PC-3 (cell line): Measurements from ENCODE around the gene SHTN1. TPM values are rescaled to one million over a fixed set of nuclear protein-coding genes. Genes with fewer than 3 reads are reported as not detected.

Source experiments
- ATAC-seq: fragments of 200-7000 bp; cut with Tn5 transposase; 2 replicates; pipeline ENCODE4 v1.9.1; 2020; ENCODE audit warnings: mild to moderate bottlenecking, moderate library complexity
- BruUV-seq: library from RNA; stranded (reverse); fragments of 400-500 nt; replicated peaks from 2 replicates; lab custom pipeline; 2021; lab: Mats Ljungman, UMichigan
- CTCF ChIA-PET: fragments of 300-600 bp; sonication (Branson Sonifier 250); formaldehyde crosslinking; loops from one replicate; lab custom pipeline; 2022; ENCODE audit warnings: antibody characterized with exemption; lab: Charles Lee
- POLR2A ChIA-PET: fragments of 300-600 bp; sonication (Branson Sonifier 250); formaldehyde crosslinking; loops from one replicate; lab custom pipeline; 2022; ENCODE audit warnings: antibody characterized with exemption; ENCODE audit not compliant: unreplicated experiment; lab: Charles Lee
- DNase-seq: peaks from one replicate; pipeline ENCODE4 v3.0.0-alpha.2; 2015
- H2AFZ ChIP-seq: fragments of 300-600 bp; sonication (generic); 2 replicates; pipeline ENCODE4 v1.6.0; 2016; ENCODE audit warnings: antibody characterized with exemption, low read length
- H3F3A ChIP-seq: fragments of 300-600 bp; sonication (generic); one replicate; pipeline ENCODE4 v1.6.0; 2017; ENCODE audit warnings: antibody characterized with exemption, low read length, control low read depth, mild to moderate bottlenecking; ENCODE audit not compliant: unreplicated experiment
- H3K27ac ChIP-seq: fragments of 300-600 bp; sonication (generic); 2 replicates; pipeline ENCODE4 v1.5.1; 2016; ENCODE audit warnings: mild to moderate bottlenecking, low read length
- H3K27me3 ChIP-seq: fragments of 300-600 bp; sonication (generic); 2 replicates; pipeline ENCODE4 v1.6.1; 2016; ENCODE audit warnings: low read length, mixed read lengths
- H3K36me3 ChIP-seq: fragments of 300-600 bp; sonication (generic); 2 replicates; pipeline ENCODE4 v1.6.1; 2016; ENCODE audit warnings: low read depth, mixed run types, low read length, mixed read lengths
- H3K4me1 ChIP-seq: fragments of 300-600 bp; sonication (generic); 2 replicates; pipeline ENCODE4 v1.5.1; 2016; ENCODE audit warnings: low read length; ENCODE audit not compliant: insufficient read depth
- H3K4me2 ChIP-seq: fragments of 300-600 bp; sonication (generic); 2 replicates; pipeline ENCODE4 v1.6.0; 2016; ENCODE audit warnings: low read length
- H3K4me3 ChIP-seq: fragments of 300-600 bp; sonication (generic); 2 replicates; pipeline ENCODE4 v1.5.1; 2016; ENCODE audit warnings: mild to moderate bottlenecking, low read length, mixed read lengths
- H3K79me2 ChIP-seq: fragments of 300-600 bp; sonication (generic); 2 replicates; pipeline ENCODE4 v1.6.1; 2017; ENCODE audit warnings: low read length, mixed read lengths
- H3K9ac ChIP-seq: fragments of 300-600 bp; sonication (generic); 2 replicates; pipeline ENCODE4 v1.6.0; 2016; ENCODE audit warnings: mild to moderate bottlenecking, low read length
- H3K9me2 ChIP-seq: fragments of 300-600 bp; sonication (generic); replicated peaks from 2 replicates; pipeline ENCODE4 v1.6.1; 2016; ENCODE audit warnings: mixed run types, low read length, mixed read lengths
- H3K9me3 ChIP-seq: fragments of 300-600 bp; sonication (generic); 2 replicates; pipeline ENCODE4 v1.6.1; 2016; ENCODE audit warnings: low read length, mixed read lengths
- H4K20me1 ChIP-seq: fragments of 300-600 bp; sonication (generic); 2 replicates; pipeline ENCODE4 v1.6.1; 2016; ENCODE audit warnings: low read length, mixed read lengths
- EZH2 ChIP-seq: fragments of 300-600 bp; sonication (generic); IDR thresholded peaks from one replicate; pipeline ENCODE4 v1.6.1; 2017; ENCODE audit warnings: antibody characterized with exemption, mild to moderate bottlenecking, low read length; ENCODE audit not compliant: unreplicated experiment
- EZH2phosphoT487 ChIP-seq: fragments of 300-600 bp; sonication (generic); IDR thresholded peaks from 2 replicates; pipeline ENCODE4 v1.6.1; 2018; ENCODE audit warnings: mild to moderate bottlenecking, antibody characterized with exemption, low read length, borderline replicate concordance
- intact Hi-C: fragments of 100-400 bp; cut with micrococcal nuclease; formaldehyde crosslinking; loops from 2 replicates; pipeline ENCODE4 v1.9.0; 2023
- total RNA-seq: library from RNA; depleted of rRNA; stranded (reverse); fragments of >200 nt; gene quantifications from 2 replicates; pipeline ENCODE4 v1.2.3, GENCODE V29; 2014
- TF ChIP-seq, protein P1 (sequence below): fragments of 300-600 bp; sonication (generic); conservative IDR thresholded peaks from 2 replicates; pipeline ENCODE4 v1.5.1; 2017; ENCODE audit warnings: antibody characterized with exemption, low read depth, mild to moderate bottlenecking, low read length

SHTN1 gene
- total RNA-seq, 1 experiment from 2014 or later = 13.0 TPM

DNA sequence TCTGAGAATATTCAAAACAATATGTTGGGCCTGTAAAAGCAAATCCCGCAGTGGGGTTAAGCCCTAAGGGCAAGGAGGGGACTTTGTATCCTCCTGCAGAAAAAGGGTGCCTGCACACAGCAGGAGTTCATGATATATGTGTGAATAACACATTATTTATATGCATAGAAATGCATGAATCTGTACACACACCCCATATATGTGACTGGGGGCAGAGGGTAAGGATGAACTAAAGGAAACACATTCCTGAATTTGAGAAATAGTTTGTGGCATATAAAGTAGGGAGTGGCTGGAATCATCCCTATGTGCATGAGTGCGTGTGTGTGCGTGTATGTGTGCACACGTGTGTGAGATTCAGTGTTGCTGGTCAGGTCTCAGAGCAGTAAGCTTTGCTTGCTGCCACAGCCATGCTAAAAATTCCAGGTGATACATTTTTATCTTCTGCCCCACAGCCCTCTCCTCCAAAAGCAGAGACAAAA is 136.8 kb downstream of the SHTN1 start:
- Histone ChIP-seq H3K9me2 (no peaks in the 10 kb centered on the region), H4K20me1 (no peaks in the 10 kb centered on the region), H3K4me2 (no peak overlapping the region), H2AFZ (no peak overlapping the region), H3K79me2 (no peaks in the 10 kb centered on the region), H3K27me3 (no peaks in the 10 kb centered on the region), H3K4me1 (no peaks in the 10 kb centered on the region), H3K9ac (no peak overlapping the region), H3K9me3 (no peaks in the 10 kb centered on the region), H3K27ac (no peak overlapping the region), H3K4me3 (no peak overlapping the region), H3K36me3 (no peaks in the 10 kb centered on the region), H3F3A (no peaks in the 10 kb centered on the region)
- POLR2A ChIA-PET = no interaction called here
- CTCF ChIA-PET = no interaction called here
- BruUV-seq = no TSS peak
- intact Hi-C loops = no loop called here
- ATAC-seq = no peak
- no peak for DNase-seq
- TF ChIP-seq, protein P1, sequence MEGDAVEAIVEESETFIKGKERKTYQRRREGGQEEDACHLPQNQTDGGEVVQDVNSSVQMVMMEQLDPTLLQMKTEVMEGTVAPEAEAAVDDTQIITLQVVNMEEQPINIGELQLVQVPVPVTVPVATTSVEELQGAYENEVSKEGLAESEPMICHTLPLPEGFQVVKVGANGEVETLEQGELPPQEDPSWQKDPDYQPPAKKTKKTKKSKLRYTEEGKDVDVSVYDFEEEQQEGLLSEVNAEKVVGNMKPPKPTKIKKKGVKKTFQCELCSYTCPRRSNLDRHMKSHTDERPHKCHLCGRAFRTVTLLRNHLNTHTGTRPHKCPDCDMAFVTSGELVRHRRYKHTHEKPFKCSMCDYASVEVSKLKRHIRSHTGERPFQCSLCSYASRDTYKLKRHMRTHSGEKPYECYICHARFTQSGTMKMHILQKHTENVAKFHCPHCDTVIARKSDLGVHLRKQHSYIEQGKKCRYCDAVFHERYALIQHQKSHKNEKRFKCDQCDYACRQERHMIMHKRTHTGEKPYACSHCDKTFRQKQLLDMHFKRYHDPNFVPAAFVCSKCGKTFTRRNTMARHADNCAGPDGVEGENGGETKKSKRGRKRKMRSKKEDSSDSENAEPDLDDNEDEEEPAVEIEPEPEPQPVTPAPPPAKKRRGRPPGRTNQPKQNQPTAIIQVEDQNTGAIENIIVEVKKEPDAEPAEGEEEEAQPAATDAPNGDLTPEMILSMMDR = no peak
- TF ChIP-seq EZH2 (no peak), EZH2phosphoT487 (no peak)

- CTCF ChIA-PET = no interaction called here
- H3K27ac ChIP-seq = no peak overlapping the region
Measured at GRCh38 chr10:116866987-116867595, 137.9 kb downstream of the SHTN1 start.

DNA sequence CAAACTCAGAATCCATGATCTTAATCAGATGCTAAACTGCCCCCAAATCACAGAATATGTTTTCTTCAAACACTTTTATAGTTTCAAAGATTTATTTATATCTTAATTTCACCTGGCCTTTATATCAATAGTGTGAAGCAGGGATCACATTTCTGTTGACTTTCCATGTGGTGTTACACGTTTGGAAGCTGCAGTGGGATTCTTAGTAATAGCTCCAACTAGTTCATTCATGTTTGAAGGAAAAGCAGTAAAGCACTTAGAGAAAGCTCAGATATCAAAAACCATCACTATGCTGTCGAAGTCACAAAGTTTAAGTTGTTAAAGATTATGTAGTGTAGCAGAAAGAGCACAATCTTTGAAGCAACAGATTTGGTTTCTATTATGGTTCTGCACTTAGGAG is 138.9 kb downstream of the SHTN1 start:
- Histone ChIP-seq H3K4me1 (no peaks in the 10 kb centered on the region), H3K79me2 (no peaks in the 10 kb centered on the region), H4K20me1 (no peaks in the 10 kb centered on the region), H3K27ac (no peak overlapping the region), H3K9ac (no peak overlapping the region), H3K27me3 (no peaks in the 10 kb centered on the region), H3K4me2 (no peak overlapping the region), H3F3A (no peaks in the 10 kb centered on the region), H3K9me3 (no peaks in the 10 kb centered on the region), H3K36me3 (no peaks in the 10 kb centered on the region), H3K9me2 (no peaks in the 10 kb centered on the region), H2AFZ (no peak overlapping the region), H3K4me3 (no peak overlapping the region)
- ATAC-seq (no peak), DNase-seq (no peak)
- TF ChIP-seq EZH2phosphoT487 (no peak), EZH2 (no peak)
- TF ChIP-seq, protein P1 = no peak
- POLR2A ChIA-PET = no interaction called here
- intact Hi-C loops = no loop called here
- CTCF ChIA-PET = no interaction called here
- no TSS peak for BruUV-seq

More at GRCh38 chr10:116866987-116867595, 137.9 kb downstream of the SHTN1 start:
- Histone ChIP-seq H3K9ac (no peak overlapping the region), H3K36me3 (no peaks in the 10 kb centered on the region), H3K4me2 (no peak overlapping the region), H4K20me1 (no peaks in the 10 kb centered on the region), H3K9me2 (no peaks in the 10 kb centered on the region), H3K4me3 (no peak overlapping the region), H2AFZ (no peak overlapping the region), H3K4me1 (no peaks in the 10 kb centered on the region), H3K27me3 (no peaks in the 10 kb centered on the region), H3K79me2 (no peaks in the 10 kb centered on the region), H3K9me3 (no peaks in the 10 kb centered on the region), H3F3A (no peaks in the 10 kb centered on the region)
- TF ChIP-seq, protein P1 = no peak
- TF ChIP-seq EZH2phosphoT487 (no peak), EZH2 (no peak)
- POLR2A ChIA-PET = no interaction called here
- intact Hi-C loops = no loop called here
- ATAC-seq (no peak), DNase-seq (no peak)
- BruUV-seq = no TSS peak
